H9 (cell line): ENCODE results near the gene AGO1. TPM values are rescaled to one million over a fixed set of nuclear protein-coding genes. Genes with fewer than 3 reads are reported as not detected.
A peak's percentile ranks its signal among the peaks of the same experiment; 100 is the strongest.

Source experiments
- DNase-seq: peaks from one replicate; pipeline ENCODE4 v3.0.0-alpha.2; 2017
- H2AFZ ChIP-seq: one replicate; pipeline ENCODE4 v1.6.1; 2013; ENCODE audit warnings: mild to moderate bottlenecking, low read length, control low read depth, moderate library complexity
- H2AK5ac ChIP-seq: 2 replicates; pipeline ENCODE4 v1.6.1; 2013; ENCODE audit warnings: low read length, control low read depth, mixed read lengths; ENCODE audit not compliant: insufficient read length
- H2BK120ac ChIP-seq: one replicate; pipeline ENCODE4 v1.6.1; 2013; ENCODE audit warnings: low read depth, mild to moderate bottlenecking, low read length, control low read depth, inconsistent platforms; ENCODE audit not compliant: poor library complexity, severe bottlenecking
- H2BK12ac ChIP-seq: 2 replicates; pipeline ENCODE4 v1.6.1; 2013; ENCODE audit warnings: low read length, control low read depth, mixed read lengths, low read depth; ENCODE audit not compliant: insufficient read length
- H2BK15ac ChIP-seq: 2 replicates; pipeline ENCODE4 v1.6.1; 2013; ENCODE audit warnings: low read depth, low read length, control low read depth
- H2BK20ac ChIP-seq: one replicate; pipeline ENCODE4 v1.6.1; 2013; ENCODE audit warnings: low read depth, mild to moderate bottlenecking, low read length, control low read depth, inconsistent platforms; ENCODE audit not compliant: poor library complexity, severe bottlenecking
- H2BK5ac ChIP-seq: 2 replicates; pipeline ENCODE4 v1.6.1; 2013; ENCODE audit warnings: low read length, control low read depth, mixed read lengths; ENCODE audit not compliant: insufficient read length
- H3K14ac ChIP-seq: 2 replicates; pipeline ENCODE4 v1.6.1; 2013; ENCODE audit warnings: low read length, control low read depth; ENCODE audit not compliant: insufficient read depth
- H3K18ac ChIP-seq: 2 replicates; pipeline ENCODE4 v1.6.1; 2013; ENCODE audit warnings: low read depth, mild to moderate bottlenecking, mixed read lengths, low read length, control low read depth; ENCODE audit not compliant: insufficient read length
- H3K23ac ChIP-seq: 2 replicates; pipeline ENCODE4 v1.6.1; 2013; ENCODE audit warnings: low read length, control low read depth, mixed read lengths, low read depth; ENCODE audit not compliant: insufficient read length
- H3K23me2 ChIP-seq: 2 replicates; pipeline ENCODE4 v1.6.1; 2013; ENCODE audit warnings: low read depth, mild to moderate bottlenecking, mixed read lengths, low read length, control low read depth; ENCODE audit not compliant: insufficient read length, poor library complexity, severe bottlenecking
- H3K27ac ChIP-seq: 2 replicates; pipeline ENCODE4 v1.5.1; 2013; ENCODE audit warnings: low read length, control low read depth, mixed read lengths, low read depth; ENCODE audit not compliant: insufficient read length
- H3K27me3 ChIP-seq: 2 replicates; pipeline ENCODE4 v1.6.1; 2013; ENCODE audit warnings: low read length, control low read depth, inconsistent platforms; ENCODE audit not compliant: insufficient read depth
- H3K4ac ChIP-seq: 2 replicates; pipeline ENCODE4 v1.6.1; 2013; ENCODE audit warnings: low read depth, mild to moderate bottlenecking, control low read depth, inconsistent platforms, low read length, moderate library complexity
- H3K4me1 ChIP-seq: 2 replicates; pipeline ENCODE4 v1.6.1; 2013; ENCODE audit warnings: low read length, control low read depth, inconsistent platforms; ENCODE audit not compliant: insufficient read depth
- H3K4me2 ChIP-seq: 2 replicates; pipeline ENCODE4 v1.6.1; 2013; ENCODE audit warnings: low read length, control low read depth, mixed read lengths; ENCODE audit not compliant: insufficient read length, insufficient read depth
- H3K56ac ChIP-seq: 2 replicates; pipeline ENCODE4 v1.6.1; 2013; ENCODE audit warnings: low read depth, mild to moderate bottlenecking, mixed read lengths, low read length, control low read depth; ENCODE audit not compliant: insufficient read length
- H3K79me1 ChIP-seq: 2 replicates; pipeline ENCODE4 v1.6.1; 2013; ENCODE audit warnings: low read depth, mild to moderate bottlenecking, moderate library complexity, low read length, control low read depth, inconsistent platforms; ENCODE audit not compliant: insufficient read depth, poor library complexity, severe bottlenecking
- H3K79me2 ChIP-seq: 2 replicates; pipeline ENCODE4 v1.6.1; 2013; ENCODE audit warnings: low read length, control low read depth, inconsistent platforms; ENCODE audit not compliant: insufficient read depth
- H3K9ac ChIP-seq: 2 replicates; pipeline ENCODE4 v1.6.1; 2013; ENCODE audit warnings: low read length, control low read depth, mixed read lengths; ENCODE audit not compliant: insufficient read length; ENCODE audit errors: extremely low read depth
- H3K9me3 ChIP-seq: one replicate; pipeline ENCODE4 v1.6.1; 2013; ENCODE audit warnings: low read depth, low read length, inconsistent platforms; ENCODE audit not compliant: control insufficient read depth
- H3T11ph ChIP-seq: one replicate; pipeline ENCODE4 v1.6.1; 2013; ENCODE audit warnings: mild to moderate bottlenecking, low read length, control low read depth, inconsistent platforms
- H4K20me1 ChIP-seq: one replicate; pipeline ENCODE4 v1.6.1; 2013; ENCODE audit not compliant: control insufficient read depth, insufficient read length, insufficient read depth
- H4K5ac ChIP-seq: 2 replicates; pipeline ENCODE4 v1.6.1; 2013; ENCODE audit warnings: low read depth, mild to moderate bottlenecking, mixed read lengths, low read length, control low read depth; ENCODE audit not compliant: insufficient read length
- H4K8ac ChIP-seq: replicated peaks from 2 replicates; pipeline ENCODE4 v1.6.1; 2013; ENCODE audit warnings: low read length, control low read depth, mixed read lengths, low read depth; ENCODE audit not compliant: insufficient read length
- H4K91ac ChIP-seq: 2 replicates; pipeline ENCODE4 v1.6.1; 2013; ENCODE audit warnings: low read depth, mild to moderate bottlenecking, moderate library complexity, mixed read lengths, low read length, control low read depth; ENCODE audit not compliant: insufficient read length
- H3K27ac Mint-ChIP-seq, 3 experiments: 2 replicates in 2 of 3; 3 replicates in 1 of 3; pipeline ENCODE4 v1.8.0; 2020 to 2021; ENCODE audit warnings: mixed read lengths in 3 of 3, mild to moderate bottlenecking in 1 of 3, moderate library complexity in 1 of 3
- H3K27me3 Mint-ChIP-seq: 2 replicates; pipeline ENCODE4 v1.8.0; 2021; ENCODE audit warnings: low read depth, mild to moderate bottlenecking, moderate library complexity, mixed read lengths
- H3K36me3 Mint-ChIP-seq, 3 experiments: 2 replicates in 2 of 3; 3 replicates in 1 of 3; pipeline ENCODE4 v1.8.0; 2020 to 2021; ENCODE audit warnings: low read depth in 3 of 3, mixed read lengths in 3 of 3; ENCODE audit not compliant: insufficient read depth in 1 of 3
- H3K4me1 Mint-ChIP-seq, 2 experiments: 2 replicates each; pipeline ENCODE4 v1.8.0; 2020; ENCODE audit warnings: mixed read lengths in 2 of 2
- H3K4me3 Mint-ChIP-seq, 2 experiments: 2 replicates in 1 of 2; 3 replicates in 1 of 2; pipeline ENCODE4 v1.8.0; 2020 to 2021; ENCODE audit warnings: mild to moderate bottlenecking in 2 of 2, mixed read lengths in 2 of 2, moderate library complexity in 1 of 2
- H3K9me3 Mint-ChIP-seq, 2 experiments: 2 replicates in 1 of 2; 3 replicates in 1 of 2; pipeline ENCODE4 v1.8.0; 2020; ENCODE audit warnings: mild to moderate bottlenecking in 2 of 2, mixed read lengths in 2 of 2, moderate library complexity in 1 of 2
- WGBS: extraction: QIAGEN DNeasy Blood & Tissue Kit; methylation state at CpG from one replicate; pipeline ENCODE4 v1.1.7; 2013; ENCODE audit warnings: missing lambda C conversion rate, low lambda C conversion rate, mixed read lengths; ENCODE audit not compliant: insufficient read length; ENCODE audit errors: extremely low coverage; 5-methylcytosine and 5-hydroxymethylcytosine counted together
- total RNA-seq: library from RNA; stranded (reverse); gene quantifications from 2 replicates; pipeline ENCODE4 v1.2.1, GENCODE V29; 2021
- TF ChIP-seq, protein P1 (sequence below): fragments of 200-600 bp; sonication (generic); conservative IDR thresholded peaks from 3 replicates; pipeline ENCODE4 v1.8.0; 2021; ENCODE audit warnings: antibody characterized with exemption, mild to moderate bottlenecking

Gene AGO1
- total RNA-seq, 1 experiment from 2014 or later: 74.2 TPM

DNA sequence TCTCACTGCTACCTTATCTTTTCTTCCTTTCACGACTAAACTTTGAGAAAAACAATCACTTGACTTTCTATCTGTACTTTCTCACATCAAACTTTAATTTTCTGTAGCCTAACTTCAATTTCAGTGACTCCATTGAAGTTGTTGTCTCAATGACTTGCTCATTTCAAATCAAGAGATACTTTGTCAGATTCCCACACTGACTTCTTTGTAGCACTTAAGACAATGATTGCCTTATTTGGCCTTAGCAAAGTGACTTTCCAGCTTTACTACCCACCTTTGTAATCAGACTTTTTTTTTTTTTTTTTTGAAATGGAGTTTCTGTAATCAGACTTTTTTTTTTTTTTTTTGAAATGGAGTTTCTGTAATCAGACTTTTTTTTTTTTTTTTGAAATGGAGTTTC is 38.2 kb upstream of the AGO1 start:
- H3K56ac ChIP-seq: no peak overlapping the region
- DNase-seq: no peak
- Mint-ChIP-seq H3K36me3 (peaks cover 4 to 27% (median 26%) of the 10 kb centered on the region in 3 experiments; a peak in 6 of 7 replicates), H3K27me3 (no peaks in the 10 kb centered on the region), H3K4me3 (no peak overlapping the region), H3K4me1 (peaks cover 2% of the 10 kb centered on the region in 2 experiments; a peak in 2 of 4 replicates), H3K9me3 (no peaks in the 10 kb centered on the region), H3K27ac (peak overlapping the region in 1 of 3 experiments; percentile 0; a peak in 1 of 7 replicates)
- no peak overlapping the region for H3K9ac ChIP-seq
- no peaks in the 10 kb centered on the region for H3K9me3 ChIP-seq
- no peak overlapping the region for H2AFZ ChIP-seq
- no peak overlapping the region for H4K8ac ChIP-seq
- no peaks in the 10 kb centered on the region for H3K23me2 ChIP-seq
- no peak overlapping the region for H3K23ac ChIP-seq
- WGBS: no CpG with 5 or more reads among the region's 1 CpG
- no peak overlapping the region for H2AK5ac ChIP-seq
- H2BK12ac ChIP-seq: no peak overlapping the region
- no peak overlapping the region for H4K91ac ChIP-seq
- H3K27me3 ChIP-seq: no peaks in the 10 kb centered on the region
- H3K79me2 ChIP-seq: no peaks in the 10 kb centered on the region
- no peak overlapping the region for H3K18ac ChIP-seq
- no peak overlapping the region for H2BK5ac ChIP-seq
- no peaks in the 10 kb centered on the region for H4K20me1 ChIP-seq
- no peaks in the 10 kb centered on the region; the same call in 1 of the 2 replicates for H3K4me1 ChIP-seq
- TF ChIP-seq, protein P1, sequence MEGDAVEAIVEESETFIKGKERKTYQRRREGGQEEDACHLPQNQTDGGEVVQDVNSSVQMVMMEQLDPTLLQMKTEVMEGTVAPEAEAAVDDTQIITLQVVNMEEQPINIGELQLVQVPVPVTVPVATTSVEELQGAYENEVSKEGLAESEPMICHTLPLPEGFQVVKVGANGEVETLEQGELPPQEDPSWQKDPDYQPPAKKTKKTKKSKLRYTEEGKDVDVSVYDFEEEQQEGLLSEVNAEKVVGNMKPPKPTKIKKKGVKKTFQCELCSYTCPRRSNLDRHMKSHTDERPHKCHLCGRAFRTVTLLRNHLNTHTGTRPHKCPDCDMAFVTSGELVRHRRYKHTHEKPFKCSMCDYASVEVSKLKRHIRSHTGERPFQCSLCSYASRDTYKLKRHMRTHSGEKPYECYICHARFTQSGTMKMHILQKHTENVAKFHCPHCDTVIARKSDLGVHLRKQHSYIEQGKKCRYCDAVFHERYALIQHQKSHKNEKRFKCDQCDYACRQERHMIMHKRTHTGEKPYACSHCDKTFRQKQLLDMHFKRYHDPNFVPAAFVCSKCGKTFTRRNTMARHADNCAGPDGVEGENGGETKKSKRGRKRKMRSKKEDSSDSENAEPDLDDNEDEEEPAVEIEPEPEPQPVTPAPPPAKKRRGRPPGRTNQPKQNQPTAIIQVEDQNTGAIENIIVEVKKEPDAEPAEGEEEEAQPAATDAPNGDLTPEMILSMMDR: no peak
- H2BK120ac ChIP-seq: no peak overlapping the region
- no peak overlapping the region for H3K14ac ChIP-seq
- H3K4ac ChIP-seq: no peak overlapping the region
- no peak overlapping the region for H2BK20ac ChIP-seq
- no peaks in the 10 kb centered on the region for H3K79me1 ChIP-seq
- no peak overlapping the region for H4K5ac ChIP-seq
- H3T11ph ChIP-seq: no peak overlapping the region
- H3K27ac ChIP-seq: no peak overlapping the region
- H3K4me2 ChIP-seq: no peak overlapping the region
- H2BK15ac ChIP-seq: no peak overlapping the region
